HG03565 (cell line): ENCODE measurements around the gene DIP2A.

Experiments
- ATAC-seq: cut with Tn5 transposase; IDR thresholded peaks from one replicate; pipeline ENCODE4 v1.9.1; 2021; ENCODE audit warnings: mild to moderate bottlenecking, moderate library complexity; ENCODE audit not compliant: unreplicated experiment

DIP2A gene

DNA sequence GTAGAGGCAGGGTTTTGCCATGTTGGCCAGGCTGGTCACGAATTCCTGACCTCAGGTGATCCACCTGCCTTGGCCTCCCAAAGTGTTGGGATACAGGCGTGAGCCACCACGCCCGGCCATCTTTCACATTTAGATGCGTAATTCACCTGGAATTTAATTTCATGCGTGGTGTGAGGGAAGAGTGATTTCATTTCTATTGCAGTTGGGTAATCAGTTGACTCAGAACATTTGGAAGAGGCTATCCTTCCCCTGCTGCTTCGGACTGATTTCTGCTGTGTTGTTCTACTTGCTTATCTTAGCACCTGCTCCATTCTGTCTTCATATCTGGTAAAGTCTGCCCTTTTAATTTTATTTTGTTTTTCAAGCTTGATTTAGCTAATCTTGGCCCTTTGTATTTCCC lies 19.1 kb downstream of the DIP2A start:
- no peak for ATAC-seq

DNA sequence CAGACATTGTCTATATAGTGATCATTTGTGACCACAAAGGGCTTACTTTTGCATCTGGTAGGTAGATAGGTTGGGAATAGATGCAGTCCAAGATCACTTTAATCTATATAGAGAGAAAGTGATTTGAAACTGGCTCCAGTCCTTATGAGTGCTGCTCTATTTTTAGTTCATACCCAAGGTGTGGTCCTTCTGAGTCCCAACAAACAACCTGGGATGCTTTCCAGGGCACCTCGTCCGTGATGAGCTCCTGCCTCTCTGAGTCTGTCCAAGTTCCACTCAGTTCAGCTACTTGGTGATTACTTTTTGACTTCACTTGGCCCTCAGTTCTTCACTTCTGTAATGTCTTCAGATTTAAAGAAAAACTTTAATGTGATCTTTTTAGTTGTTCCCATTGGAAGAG lies 20.2 kb downstream of the DIP2A start:
- ATAC-seq: no peak

DNA sequence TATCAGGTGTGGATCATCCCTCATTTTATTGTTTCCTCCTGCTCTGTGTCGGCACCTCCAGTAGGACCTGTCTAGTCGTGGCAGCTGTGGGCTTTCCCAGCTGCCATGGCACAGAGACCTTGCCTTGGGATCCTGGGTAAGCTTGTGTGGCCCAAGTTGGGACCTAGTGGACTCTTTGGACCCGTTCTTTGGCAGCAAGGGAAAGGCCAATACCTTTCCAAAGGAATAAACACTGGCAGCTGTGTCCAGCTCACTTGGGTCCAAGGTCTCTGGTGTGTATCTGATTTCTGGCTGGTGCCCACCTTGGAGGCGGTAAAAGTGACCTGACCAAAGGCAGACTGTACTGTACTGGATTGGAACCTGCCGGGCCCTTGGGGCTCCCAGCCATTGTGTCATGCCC lies 21.8 kb downstream of the DIP2A start:
- ATAC-seq: no peak

DNA sequence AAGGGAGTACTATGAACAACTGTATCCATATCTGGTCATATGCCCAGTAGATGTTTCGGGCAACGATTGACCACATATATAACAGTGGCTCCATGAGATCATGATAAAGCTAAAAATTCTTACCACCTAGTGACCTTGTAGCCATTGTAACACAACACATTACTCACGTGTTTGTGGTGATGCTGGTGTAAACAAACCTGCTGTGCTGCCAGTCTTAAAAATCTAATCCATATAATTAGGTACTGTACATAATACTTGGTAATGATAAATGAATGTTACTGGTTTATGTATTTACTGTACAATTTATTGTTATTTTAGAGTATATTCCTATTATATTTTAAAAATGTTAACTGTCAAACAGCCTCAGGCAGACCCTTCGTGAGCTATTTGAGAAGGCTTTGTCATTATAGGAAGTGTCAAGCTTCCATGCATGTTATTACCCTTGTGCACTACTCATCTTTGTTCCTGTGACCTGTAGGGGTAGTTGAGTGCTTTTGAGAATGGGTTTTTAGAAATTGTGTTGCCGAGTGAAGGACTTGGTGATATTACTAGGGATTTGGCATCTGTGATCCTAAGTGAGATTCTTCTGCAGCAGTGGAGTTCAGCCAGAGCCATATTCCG lies 23.6 kb downstream of the DIP2A start:
- ATAC-seq: no peak

DNA sequence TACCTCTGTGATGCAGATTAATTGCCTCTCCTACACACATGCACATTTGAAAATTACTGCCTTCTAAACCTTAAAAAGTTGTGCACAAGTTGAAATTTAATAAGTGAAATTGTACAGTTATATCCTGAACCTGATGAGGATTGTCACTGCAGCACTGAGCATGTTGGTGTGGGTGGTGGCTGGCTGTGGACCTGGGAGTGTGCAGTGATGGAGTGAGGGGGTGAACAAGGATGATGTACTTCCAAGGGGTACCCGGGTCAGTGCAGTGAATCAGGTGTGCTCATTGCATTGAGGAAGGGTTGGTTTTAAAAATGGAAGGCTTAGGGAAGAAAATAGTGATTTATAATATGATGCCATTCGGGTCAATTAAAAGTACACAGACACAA lies 24.1 kb downstream of the DIP2A start:
- ATAC-seq: no peak

DNA sequence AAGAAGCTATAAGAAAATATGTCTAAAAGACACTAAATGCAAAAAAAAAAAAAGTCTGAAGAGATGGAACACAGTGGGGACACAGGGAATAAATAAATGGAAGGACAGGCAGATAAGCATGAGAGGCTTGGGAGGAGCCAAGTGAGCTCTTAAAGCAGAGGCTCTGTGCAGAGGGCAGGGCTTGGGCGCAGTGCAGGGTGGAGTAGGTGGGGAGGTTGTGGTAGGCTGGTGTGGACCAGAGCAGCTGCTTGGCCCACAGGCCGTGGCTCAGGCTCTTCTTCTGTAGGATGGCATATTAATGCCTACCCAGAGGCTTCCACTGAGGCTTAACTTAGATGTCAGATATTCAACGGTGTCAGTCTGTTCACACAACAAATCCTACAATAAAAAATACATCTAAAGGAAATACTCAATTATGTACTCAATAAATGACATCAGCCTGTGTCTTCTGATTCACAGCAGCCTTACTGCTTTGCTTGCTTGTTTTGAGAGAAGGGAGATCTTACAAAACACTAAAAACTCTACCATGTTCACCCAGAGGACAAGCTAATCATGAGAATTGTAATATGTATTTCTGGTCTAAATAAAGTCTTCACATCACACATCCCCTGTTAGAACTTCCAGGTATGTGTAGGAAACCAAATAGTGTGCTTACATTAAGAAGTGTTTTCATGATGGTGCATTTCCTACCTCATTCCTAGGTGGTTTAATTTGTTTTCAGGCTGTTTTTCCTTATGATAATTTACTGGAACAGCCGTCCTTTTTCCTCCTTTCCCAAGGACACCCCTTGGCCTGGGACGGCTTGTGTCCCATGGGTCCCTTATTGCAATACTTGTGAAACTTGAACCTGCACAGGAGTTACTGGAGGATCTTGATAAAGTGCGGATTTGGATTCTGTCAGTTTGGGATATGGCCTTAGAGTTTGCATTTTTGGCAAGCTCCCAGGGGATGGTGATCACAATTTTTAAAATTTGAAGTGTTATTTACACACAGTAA lies 24.9 kb downstream of the DIP2A start:
- ATAC-seq: no peak

DNA sequence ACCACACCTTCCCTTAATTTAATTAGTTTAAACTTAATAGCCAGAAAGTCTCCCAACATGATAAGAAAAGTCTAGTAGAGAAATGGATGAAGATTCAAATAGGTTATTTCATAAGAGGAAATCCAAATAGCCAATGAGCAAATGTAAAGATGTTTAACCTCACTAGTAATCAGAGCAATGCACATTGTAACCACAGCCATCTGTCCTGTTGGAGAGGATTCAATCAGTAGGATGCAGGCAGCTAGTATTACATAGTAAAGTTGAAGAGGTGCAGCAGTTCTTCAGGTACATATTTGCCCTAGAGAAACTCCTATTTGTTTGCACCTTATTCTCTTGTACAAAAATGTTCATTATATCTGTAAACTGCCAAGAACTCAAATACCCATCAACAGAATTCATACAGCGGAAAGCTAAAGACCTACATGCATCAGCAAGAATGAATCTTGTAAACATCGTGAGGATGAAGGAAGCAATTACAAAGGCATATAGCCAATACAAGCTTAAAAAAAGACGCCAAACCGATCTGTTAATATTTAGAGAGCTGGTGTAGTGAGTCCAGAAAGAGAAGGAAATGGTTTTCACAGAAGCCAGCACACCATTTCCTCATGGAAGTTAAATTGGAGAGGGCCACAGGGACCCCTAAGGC lies 27.9 kb downstream of the DIP2A start:
- ATAC-seq: no peak

DNA sequence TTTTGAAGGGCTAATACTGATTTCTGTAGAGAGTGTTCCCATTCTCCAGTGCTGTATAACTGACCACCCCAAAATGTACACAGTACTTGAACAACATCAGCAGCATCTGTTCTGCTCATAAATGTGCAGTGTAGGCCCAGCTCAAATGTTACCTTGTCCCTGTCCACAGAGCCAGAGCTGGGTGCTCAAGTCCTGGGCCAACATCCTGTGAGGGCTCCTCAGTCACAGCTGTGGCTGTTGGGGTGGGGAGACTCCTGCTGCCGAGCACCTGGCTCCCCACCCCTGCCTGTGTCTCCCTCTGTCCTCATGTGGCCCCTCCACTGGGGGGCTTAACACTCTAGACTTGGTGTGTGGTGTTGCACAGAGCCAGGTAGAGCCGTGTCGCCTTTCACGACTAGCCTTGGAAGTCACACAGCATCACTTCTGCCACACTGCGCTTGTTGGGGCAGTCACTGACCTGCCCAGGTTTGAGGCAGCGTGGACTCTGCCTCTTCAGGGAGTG lies 30.5 kb downstream of the DIP2A start:
- ATAC-seq: no peak

DNA sequence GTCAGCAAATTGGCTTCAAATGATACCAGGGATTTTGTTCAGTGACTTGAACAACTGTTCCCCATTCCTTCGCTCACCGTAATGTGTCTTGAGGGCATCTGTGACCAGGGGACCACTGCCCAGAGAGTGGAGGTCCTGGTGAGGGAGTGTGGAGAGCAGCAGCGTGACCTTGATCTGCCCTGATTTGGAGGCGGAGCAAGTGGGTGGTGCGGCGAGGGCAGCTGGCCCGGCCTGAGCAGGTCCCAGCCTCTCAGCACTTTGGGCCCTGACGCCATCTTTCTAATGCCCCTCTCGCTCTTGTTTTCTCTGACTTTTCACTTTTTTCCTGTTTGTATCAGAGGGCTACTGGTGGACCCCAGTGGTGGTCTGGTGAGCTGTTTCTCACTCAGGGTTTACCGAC lies 31.1 kb downstream of the DIP2A start:
- no peak for ATAC-seq

DNA sequence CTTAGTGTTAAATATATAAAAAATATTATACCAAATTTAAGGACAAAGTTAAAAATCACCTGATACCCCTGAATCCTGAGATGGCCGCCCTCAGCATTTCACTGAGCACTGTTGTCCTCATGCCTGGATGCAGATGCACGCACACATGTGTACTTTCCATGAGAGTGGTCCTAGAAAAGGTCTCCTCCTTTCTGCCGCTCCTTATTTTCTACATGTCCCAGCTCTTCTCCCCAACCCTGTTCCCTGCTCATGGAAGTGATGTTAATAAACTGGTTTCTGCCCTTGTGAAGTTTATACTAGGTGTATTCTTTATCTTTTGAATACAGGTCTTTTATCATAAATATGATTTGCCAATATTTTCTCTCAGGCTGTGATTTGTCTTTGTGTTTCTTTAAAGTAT lies 32.9 kb downstream of the DIP2A start:
- no peak for ATAC-seq

DNA sequence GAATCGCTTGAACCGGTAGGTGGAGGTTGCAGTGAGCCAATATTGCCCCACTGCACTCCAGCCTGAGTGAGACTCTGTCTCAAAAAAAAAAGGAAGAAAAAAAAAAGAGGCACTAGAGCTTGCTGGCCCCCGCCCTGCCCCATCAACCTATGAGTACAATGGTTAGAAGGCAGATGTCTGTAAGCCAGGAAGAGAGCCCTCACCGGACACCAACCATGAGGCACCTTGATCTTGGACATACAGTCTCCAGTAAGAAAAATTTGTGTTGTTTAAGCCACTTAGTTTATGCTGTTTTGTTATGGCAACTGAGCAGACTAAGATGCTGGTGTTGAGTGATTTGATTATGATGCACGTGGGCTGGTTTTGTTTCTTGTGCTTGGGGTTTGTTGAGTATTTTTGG lies 34.2 kb downstream of the DIP2A start:
- no peak for ATAC-seq

DNA sequence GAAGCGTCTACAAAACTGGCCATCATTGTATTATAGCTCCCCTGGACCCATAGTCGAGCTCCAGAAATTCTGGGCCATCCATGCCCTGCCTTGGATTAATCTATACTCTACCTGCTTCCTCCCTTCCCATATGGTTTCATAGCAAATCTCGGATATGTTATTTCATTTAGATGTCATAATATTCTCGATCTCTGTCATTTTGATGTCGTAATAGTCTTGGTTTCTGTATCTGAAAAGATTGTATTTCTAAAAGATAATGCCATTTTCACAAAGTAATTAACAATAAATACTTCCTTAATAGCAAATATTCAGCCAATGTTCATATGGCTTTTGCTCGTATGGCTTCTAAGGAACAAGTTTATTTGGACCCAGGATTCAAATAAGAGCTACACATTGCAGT lies 35.1 kb downstream of the DIP2A start:
- no peak for ATAC-seq

DNA sequence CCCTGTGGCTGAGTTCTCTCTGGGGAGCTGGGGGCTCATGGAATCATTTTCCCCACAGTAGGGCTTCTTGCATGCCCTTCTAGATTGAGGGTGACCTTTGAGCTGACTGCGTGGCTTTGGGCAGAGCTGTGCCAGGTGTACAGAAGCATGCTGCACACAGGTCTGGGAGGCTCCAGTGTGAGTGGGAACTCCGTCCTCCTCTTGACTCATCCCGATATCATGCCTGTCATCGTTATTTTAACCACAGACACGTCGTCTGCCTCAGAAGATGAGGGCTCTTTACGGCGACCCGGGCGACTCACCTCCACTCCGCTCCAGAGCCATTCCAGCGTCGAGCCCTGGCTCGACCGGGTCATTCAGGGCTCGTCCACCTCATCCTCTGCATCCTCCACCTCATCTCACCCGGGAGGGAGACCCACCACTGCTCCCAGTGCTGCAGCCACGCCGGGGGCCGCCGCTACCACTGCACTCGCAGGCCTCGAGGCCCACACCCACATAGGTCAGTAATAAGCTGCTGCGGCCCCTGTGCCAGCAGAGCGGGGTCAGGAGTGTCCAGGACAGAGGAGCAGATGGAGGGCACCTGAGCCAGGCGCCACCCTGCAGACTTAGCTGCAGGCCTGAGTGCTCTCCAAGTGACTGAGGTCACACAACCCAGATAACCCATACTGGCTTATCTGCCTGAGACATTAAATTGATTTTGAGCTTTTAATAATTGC lies 39.8 kb downstream of the DIP2A start:
- ATAC-seq: no peak

DNA sequence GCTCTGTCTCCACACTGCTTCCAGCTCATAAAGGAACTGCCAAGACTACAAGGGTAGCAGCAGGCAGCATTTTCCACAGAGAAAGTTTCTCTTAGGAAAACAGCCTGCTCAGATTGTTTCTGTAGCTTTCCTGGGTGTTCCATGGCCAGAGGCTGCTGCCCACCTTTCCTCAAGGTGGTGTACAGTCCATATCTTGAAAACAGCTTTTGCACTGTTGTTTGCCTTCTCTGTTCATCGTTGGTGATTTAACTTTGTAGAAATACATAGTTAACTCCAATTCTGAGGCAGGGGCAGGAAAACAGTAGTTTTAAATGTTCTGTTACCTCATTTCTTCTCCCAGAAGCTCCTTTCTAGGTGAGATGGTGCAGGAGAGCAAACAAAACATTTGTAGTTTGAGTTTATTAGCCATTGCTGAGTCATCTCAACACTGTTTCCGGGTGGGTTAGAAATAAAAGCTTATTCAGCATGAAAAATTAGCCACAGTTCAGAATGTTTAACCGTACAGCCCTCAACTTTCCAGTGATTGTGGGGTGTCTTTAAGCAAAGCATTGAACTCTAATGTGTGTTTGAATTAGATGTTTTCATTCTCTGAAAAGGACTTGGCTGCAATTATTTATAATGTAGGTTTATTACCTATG lies 41.7 kb downstream of the DIP2A start:
- ATAC-seq: no peak

DNA sequence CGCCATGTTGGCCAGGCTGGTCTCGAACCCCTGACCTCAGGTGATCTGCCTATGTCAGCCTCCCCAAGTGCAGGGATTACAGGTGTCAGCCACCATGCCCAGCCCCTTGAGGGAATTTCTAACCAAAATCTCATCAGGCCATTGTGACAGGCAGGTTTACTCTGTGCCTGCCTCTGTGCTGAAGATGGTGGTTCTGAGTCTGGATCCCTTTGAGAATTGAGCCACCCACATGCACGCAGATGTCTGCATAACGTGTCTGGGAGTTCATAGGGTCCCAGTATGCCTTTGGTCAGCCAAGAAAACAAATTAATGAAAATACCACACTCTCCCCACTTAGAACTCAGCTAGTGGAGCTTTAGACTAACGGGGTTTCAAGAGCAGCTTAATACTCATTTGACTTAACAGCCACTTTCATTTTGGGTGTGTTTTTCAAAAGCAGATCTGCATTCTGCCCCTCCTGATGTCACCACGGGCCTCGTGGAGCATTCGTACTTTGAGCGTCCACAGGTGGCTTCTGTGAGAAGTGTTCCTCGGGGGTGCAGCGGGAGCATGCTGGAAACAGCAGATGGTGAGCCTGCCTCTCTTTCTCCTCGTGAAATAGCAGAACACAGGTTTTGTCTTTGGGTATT lies 45.3 kb downstream of the DIP2A start:
- ATAC-seq: no peak

DNA sequence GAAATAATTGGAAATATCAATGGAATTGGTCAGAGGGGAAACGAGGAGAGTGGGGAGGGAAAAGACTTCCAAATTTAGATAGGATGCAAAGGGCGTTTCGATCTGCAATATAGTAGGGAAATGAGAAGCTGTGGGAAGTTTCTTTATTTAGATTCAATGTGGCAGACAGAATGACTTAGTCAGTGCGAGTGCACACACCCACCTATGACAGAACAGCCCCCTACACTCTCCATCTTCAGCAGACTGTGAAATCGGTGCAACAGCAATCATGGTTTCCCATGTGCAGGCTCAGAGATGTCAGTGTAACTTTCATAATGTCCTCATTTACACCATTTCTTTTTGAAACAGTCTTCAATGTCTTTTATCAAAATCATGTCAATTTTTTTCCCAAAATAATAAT lies 46.0 kb downstream of the DIP2A start:
- no peak for ATAC-seq

DNA sequence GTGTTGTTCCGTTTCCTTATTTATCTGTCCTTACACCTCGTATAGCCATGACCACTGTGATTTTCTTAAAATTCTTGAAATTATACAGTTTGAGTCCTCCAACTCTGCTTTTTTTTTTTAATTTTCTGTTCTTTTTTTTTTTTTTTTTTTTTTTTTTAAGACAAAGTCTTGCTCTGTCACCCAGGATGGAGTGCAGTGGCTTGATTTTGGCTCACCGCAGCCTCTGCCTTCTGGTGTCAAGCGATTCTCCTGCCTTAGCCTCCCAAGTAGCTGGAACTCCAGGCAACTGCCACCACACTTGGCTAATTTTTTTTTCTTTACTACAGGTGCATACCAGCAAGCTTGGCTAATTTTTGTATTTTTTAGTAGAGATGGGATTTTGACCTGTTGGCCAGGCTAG lies 48.9 kb downstream of the DIP2A start:
- ATAC-seq: no peak

DNA sequence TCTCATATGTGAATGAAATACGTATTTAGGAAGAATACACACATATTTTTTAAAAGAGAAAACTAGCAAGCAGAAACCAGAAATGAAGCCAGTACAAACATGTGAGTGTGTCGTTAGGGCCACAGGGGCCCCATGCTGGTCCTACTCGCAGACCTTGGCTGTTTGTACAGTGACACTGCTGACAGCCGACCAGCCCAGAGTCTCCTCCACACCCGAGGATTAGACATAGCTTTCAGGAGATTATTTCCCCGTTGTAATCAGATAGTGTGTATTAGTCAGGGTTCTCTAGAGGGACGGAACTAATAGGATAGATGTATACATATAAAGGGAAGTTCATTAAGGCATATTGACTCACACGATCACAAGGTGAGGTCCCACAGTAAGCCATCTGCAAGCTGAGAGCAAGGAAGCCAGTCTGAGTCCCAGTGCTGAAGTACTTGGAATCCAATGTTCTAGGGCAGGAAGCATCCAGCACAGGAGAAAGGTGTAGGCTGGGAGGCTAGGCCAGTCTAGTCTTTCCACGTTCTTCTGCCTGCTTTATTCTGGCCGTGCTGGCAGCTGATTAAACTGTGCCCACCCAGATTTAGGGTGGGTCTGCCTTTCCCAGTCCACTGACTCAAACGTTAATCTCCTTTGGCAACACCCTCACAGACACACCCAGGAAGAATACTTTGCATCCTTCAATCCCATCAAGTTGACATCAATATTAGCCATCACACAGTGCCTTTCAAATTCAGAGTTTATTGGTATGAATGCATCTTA lies 51.2 kb downstream of the DIP2A start:
- ATAC-seq: no peak

DNA sequence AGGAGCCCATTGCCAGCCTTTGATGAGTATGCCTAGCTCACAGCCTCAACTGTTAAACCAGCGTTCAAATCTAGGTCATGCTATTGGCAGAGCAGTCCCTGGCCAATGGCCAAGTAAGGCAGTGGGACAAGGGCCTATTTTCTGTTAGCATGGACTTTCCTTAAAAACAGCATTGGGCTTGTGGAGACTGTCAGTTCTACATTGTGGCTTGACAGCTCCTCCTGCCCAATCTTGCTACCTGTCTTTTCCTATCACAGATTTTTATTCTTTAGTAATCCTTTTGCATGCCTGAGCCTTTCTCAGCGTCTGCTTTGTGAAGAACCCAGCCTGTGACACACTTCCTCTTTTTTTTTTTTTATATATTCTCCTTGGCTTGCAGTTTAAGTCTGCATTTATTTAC lies 56.4 kb downstream of the DIP2A start:
- no peak for ATAC-seq
